K562 (cell line): ENCODE data around the gene F12. TPM values are rescaled to one million over a fixed set of nuclear protein-coding genes. Genes with fewer than 3 reads are reported as not detected.
A peak's percentile ranks its signal among the peaks of the same experiment; 100 is the strongest.

Experiments
- ATF1 ChIP-seq, 2 experiments: fragments of 450-650 bp in 1 of 2; IDR thresholded peaks; 2 replicates each; pipeline ENCODE4 v1.6.1; 2016; ENCODE audit warnings: missing compliant biosample characterization in 1 of 2, missing genetic modification characterization in 1 of 2
- CHD4 ChIP-seq: fragments of 200-600 bp; sonication (generic); IDR thresholded peaks from 3 replicates; pipeline ENCODE4 v1.6.1; 2012; ENCODE audit warnings: low read depth, mild to moderate bottlenecking, mixed read lengths, low read length, inconsistent platforms; ENCODE audit not compliant: insufficient read depth, insufficient replicate concordance, poor library complexity, severe bottlenecking
- CREB3L1 ChIP-seq: fragments of 450-650 bp; IDR thresholded peaks from 2 replicates; pipeline ENCODE4 v1.6.1; 2014; ENCODE audit warnings: low read depth, mild to moderate bottlenecking, moderate library complexity, borderline replicate concordance
- ELF4 ChIP-seq: fragments of 450-650 bp; formaldehyde crosslinking; IDR thresholded peaks from 2 replicates; pipeline ENCODE4 v1.4.0; 2022; ENCODE audit warnings: missing genetic modification characterization
- ETV5 ChIP-seq: sonication (generic); formaldehyde crosslinking; IDR thresholded peaks from 2 replicates; pipeline ENCODE4 v1.4.0; 2020; ENCODE audit warnings: low read depth, mild to moderate bottlenecking, missing genetic modification reagents
- FOXM1 ChIP-seq, 2 experiments: fragments of 450-650 bp in 1 of 2; sonication (generic) in 1 of 2; formaldehyde crosslinking in 1 of 2; IDR thresholded peaks; 2 replicates each; pipeline versions ENCODE4 v1.6.1 to v1.9.0; 2017 to 2022; ENCODE audit warnings: low read depth in 2 of 2, mild to moderate bottlenecking in 2 of 2, missing genetic modification reagents in 1 of 2, moderate library complexity in 1 of 2
- HNRNPL ChIP-seq: fragments of 200-400 bp; formaldehyde crosslinking; IDR thresholded peaks from 2 replicates; pipeline ENCODE4 v1.6.1; 2017; ENCODE audit warnings: low read depth, mild to moderate bottlenecking, low read length
- HNRNPLL ChIP-seq: fragments of 200-400 bp; formaldehyde crosslinking; IDR thresholded peaks from 2 replicates; pipeline ENCODE4 v1.6.1; 2017; ENCODE audit warnings: low read length, low read depth, mild to moderate bottlenecking; ENCODE audit not compliant: poor library complexity, severe bottlenecking
- NR1H2 ChIP-seq: sonication (generic); formaldehyde crosslinking; IDR thresholded peaks from 2 replicates; pipeline ENCODE4 v1.4.0; 2020; ENCODE audit warnings: mild to moderate bottlenecking, missing genetic modification reagents
- PHB2 ChIP-seq: fragments of 450-650 bp; IDR thresholded peaks from 2 replicates; pipeline ENCODE4 v1.6.1; 2017; ENCODE audit warnings: low read depth
- POLR2AphosphoS2 ChIP-seq: IDR thresholded peaks from 2 replicates; pipeline ENCODE4 v1.6.1; 2012; ENCODE audit warnings: low read length, improper control_type of control experiment
- RB1 ChIP-seq: fragments of 450-650 bp; IDR thresholded peaks from 2 replicates; pipeline ENCODE4 v1.6.1; 2017; ENCODE audit warnings: low read depth, mild to moderate bottlenecking
- SAFB ChIP-seq: fragments of 200-400 bp; formaldehyde crosslinking; IDR thresholded peaks from 2 replicates; pipeline ENCODE4 v1.6.1; 2017; ENCODE audit warnings: low read depth, low read length, borderline replicate concordance
- USF1 ChIP-seq: sonication (generic); formaldehyde crosslinking; IDR thresholded peaks from 2 replicates; pipeline ENCODE4 v1.9.0; 2022; ENCODE audit warnings: mild to moderate bottlenecking, missing genetic modification reagents
- polyA plus RNA-seq, 8 experiments: library from polyadenylated mRNA; depleted of rRNA in 4 of 8; stranded (reverse) in 5 of 8; unstranded in 3 of 8; fragments of >200 nt; fragmentation: Nextera tagmentation in 2 of 8; fragmentation: Illumina TruSeq in 1 of 8; extraction: Ambion mirVana in 2 of 8; extraction: Trizol in 1 of 8; gene quantifications; 2 replicates each; pipeline versions ENCODE4 v1.2.1 to v1.2.3, GENCODE V29; 2011 to 2014; ENCODE audit warnings: inconsistent platforms in 1 of 8, missing spikeins in 1 of 8
- total RNA-seq, 7 experiments: library from RNA; depleted of rRNA in 6 of 7; stranded (reverse); fragments of >200 nt in 6 of 7; fragmentation: Illumina TruSeq in 2 of 7; extraction: Trizol in 2 of 7; gene quantifications; 2 replicates each; pipeline versions ENCODE4 v1.2.1 to v1.2.3, GENCODE V29; 2011 to 2021; ENCODE audit warnings: low replicate concordance in 1 of 7
- TF ChIP-seq, protein P1 (sequence below), 3 experiments: fragments of 200-800 bp in 1 of 3; fragments of 250-450 bp in 1 of 3; fragments of 450-650 bp in 1 of 3; sonication (Bioruptor Pico) in 1 of 3; sonication (Bioruptor generic) in 1 of 3; formaldehyde crosslinking in 1 of 3; IDR thresholded peaks; 2 replicates each; pipeline versions ENCODE4 v1.6.1 to v1.8.0; 2016 to 2022; ENCODE audit warnings: mild to moderate bottlenecking in 2 of 3, missing genetic modification characterization in 2 of 3, missing compliant biosample characterization in 1 of 3, moderate library complexity in 1 of 3
- TF ChIP-seq, protein P2 (sequence below): sonication (generic); formaldehyde crosslinking; IDR thresholded peaks from 2 replicates; pipeline ENCODE4 v1.8.0; 2022; ENCODE audit warnings: mild to moderate bottlenecking, missing genetic modification reagents

Gene F12
- total and polyA plus RNA-seq, 9 of the 15 experiments (the other 6 are each of a cell fraction or from before 2014, with no cell fraction given): 0.59 to 18.3 (median 3.6) TPM

DNA sequence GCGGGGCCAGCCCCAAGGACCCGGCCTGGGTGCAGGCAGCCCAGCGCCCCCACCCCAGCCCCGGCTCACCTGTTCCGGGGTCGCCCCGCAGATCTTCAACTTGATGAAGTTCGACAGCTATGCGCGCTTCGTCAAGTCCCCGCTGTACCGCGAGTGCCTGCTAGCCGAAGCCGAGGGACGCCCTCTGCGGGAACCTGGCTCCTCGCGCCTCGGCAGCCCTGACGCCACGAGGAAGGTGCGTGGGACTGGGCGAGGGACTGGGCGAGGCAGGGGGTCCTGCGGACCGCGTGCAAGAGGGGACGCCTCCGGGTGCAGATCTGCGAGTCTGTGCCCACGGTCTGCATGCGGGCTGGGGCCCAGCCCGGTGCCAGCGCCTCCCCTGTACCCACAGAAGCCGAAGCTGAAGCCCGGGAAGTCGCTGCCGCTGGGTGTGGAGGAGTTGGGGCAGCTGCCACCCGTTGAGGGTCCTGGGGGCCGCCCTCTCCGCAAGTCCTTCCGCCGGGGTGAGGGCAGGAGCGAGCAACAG is 42.0 kb downstream of the F12 start (continued):
- TF ChIP-seq CREB3L1 (peak; percentile 72; the same call in 1 of the 2 replicates), ETV5 (CRISPR knock-in tag) (peak; percentile 51), NR1H2 (0 out of 2 replicates have a peak, but pooled peaks have one; percentile 65), ATF1 (CRISPR knock-in tag; IDR thresholded peaks at IDR 0.05) (no peak), ATF1 (tag; IDR thresholded peaks at IDR 0.05) (peak; percentile 50), HNRNPLL (peak; percentile 6), ELF4 (CRISPR knock-in tag) (no peak), FOXM1 (IDR thresholded peaks at IDR 0.05; ENCODE audit: low read depth) (no peak), FOXM1 (CRISPR knock-in tag; IDR thresholded peaks at IDR 0.05; ENCODE audit: low read depth) (peak; percentile 80), POLR2AphosphoS2 (no peak), SAFB (0 out of 2 replicates have a peak, but pooled peaks have one; percentile 14), HNRNPL (peak; percentile 80), PHB2 (no peak), CHD4 (no peak), USF1 (CRISPR knock-in tag) (peak; percentile 21; the same call in 1 of the 2 replicates), RB1 (peak; percentile 61; the same call in 1 of the 2 replicates)
- TF ChIP-seq, protein P1, sequence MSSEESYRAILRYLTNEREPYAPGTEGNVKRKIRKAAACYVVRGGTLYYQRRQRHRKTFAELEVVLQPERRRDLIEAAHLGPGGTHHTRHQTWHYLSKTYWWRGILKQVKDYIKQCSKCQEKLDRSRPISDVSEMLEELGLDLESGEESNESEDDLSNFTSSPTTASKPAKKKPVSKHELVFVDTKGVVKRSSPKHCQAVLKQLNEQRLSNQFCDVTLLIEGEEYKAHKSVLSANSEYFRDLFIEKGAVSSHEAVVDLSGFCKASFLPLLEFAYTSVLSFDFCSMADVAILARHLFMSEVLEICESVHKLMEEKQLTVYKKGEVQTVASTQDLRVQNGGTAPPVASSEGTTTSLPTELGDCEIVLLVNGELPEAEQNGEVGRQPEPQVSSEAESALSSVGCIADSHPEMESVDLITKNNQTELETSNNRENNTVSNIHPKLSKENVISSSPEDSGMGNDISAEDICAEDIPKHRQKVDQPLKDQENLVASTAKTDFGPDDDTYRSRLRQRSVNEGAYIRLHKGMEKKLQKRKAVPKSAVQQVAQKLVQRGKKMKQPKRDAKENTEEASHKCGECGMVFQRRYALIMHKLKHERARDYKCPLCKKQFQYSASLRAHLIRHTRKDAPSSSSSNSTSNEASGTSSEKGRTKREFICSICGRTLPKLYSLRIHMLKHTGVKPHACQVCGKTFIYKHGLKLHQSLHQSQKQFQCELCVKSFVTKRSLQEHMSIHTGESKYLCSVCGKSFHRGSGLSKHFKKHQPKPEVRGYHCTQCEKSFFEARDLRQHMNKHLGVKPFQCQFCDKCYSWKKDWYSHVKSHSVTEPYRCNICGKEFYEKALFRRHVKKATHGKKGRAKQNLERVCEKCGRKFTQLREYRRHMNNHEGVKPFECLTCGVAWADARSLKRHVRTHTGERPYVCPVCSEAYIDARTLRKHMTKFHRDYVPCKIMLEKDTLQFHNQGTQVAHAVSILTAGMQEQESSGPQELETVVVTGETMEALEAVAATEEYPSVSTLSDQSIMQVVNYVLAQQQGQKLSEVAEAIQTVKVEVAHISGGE (CRISPR knock-in tag; IDR thresholded peaks at IDR 0.05): peak in 1 of 3 experiments; percentile 48; a peak in 1 of 6 replicates
- TF ChIP-seq, protein P2, sequence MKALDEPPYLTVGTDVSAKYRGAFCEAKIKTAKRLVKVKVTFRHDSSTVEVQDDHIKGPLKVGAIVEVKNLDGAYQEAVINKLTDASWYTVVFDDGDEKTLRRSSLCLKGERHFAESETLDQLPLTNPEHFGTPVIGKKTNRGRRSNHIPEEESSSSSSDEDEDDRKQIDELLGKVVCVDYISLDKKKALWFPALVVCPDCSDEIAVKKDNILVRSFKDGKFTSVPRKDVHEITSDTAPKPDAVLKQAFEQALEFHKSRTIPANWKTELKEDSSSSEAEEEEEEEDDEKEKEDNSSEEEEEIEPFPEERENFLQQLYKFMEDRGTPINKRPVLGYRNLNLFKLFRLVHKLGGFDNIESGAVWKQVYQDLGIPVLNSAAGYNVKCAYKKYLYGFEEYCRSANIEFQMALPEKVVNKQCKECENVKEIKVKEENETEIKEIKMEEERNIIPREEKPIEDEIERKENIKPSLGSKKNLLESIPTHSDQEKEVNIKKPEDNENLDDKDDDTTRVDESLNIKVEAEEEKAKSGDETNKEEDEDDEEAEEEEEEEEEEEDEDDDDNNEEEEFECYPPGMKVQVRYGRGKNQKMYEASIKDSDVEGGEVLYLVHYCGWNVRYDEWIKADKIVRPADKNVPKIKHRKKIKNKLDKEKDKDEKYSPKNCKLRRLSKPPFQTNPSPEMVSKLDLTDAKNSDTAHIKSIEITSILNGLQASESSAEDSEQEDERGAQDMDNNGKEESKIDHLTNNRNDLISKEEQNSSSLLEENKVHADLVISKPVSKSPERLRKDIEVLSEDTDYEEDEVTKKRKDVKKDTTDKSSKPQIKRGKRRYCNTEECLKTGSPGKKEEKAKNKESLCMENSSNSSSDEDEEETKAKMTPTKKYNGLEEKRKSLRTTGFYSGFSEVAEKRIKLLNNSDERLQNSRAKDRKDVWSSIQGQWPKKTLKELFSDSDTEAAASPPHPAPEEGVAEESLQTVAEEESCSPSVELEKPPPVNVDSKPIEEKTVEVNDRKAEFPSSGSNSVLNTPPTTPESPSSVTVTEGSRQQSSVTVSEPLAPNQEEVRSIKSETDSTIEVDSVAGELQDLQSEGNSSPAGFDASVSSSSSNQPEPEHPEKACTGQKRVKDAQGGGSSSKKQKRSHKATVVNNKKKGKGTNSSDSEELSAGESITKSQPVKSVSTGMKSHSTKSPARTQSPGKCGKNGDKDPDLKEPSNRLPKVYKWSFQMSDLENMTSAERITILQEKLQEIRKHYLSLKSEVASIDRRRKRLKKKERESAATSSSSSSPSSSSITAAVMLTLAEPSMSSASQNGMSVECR (CRISPR knock-in tag): peak; percentile 88
